Jurkat, Clone E6-1 (cell line): ENCODE measurements around the gene SEC14L6. TPM values are rescaled to one million over a fixed set of nuclear protein-coding genes. Genes with fewer than 3 reads are reported as not detected.
A peak's percentile ranks its signal among the peaks of the same experiment; 100 is the strongest.
"Not testable (repeated sequence)": the region's sequence is repeated elsewhere in the genome, so short reads cannot be mapped to it uniquely, and the experiment has no call there.

Experiments used
- DNase-seq: peaks from one replicate; pipeline ENCODE4 v3.0.0-alpha.2; 2011; ENCODE audit warnings: low read depth, low spot score
- H3K4me3 ChIP-seq: 2 replicates; pipeline ENCODE4 v1.5.1; 2011; ENCODE audit warnings: mild to moderate bottlenecking, low read length, control low read depth, moderate library complexity
- polyA plus RNA-seq: library from polyadenylated mRNA; unstranded; fragments of >200 nt; gene quantifications from one replicate; pipeline ENCODE4 v1.2.1, GENCODE V29; 2012; ENCODE audit warnings: missing spikeins; ENCODE audit not compliant: insufficient read length, insufficient read depth

Gene SEC14L6
- not detected for polyA plus RNA-seq

- no peak for DNase-seq
- no peak within 1 kb of the TSS for H3K4me3 ChIP-seq
These were observed at the start of gene SEC14L6 for GRCh38 chr22:30546616-30547015. TSS of gene SEC14L6 (minus strand) at chr22:30546741. CDS start at chr22:30546682, 59 bp downstream.

DNA sequence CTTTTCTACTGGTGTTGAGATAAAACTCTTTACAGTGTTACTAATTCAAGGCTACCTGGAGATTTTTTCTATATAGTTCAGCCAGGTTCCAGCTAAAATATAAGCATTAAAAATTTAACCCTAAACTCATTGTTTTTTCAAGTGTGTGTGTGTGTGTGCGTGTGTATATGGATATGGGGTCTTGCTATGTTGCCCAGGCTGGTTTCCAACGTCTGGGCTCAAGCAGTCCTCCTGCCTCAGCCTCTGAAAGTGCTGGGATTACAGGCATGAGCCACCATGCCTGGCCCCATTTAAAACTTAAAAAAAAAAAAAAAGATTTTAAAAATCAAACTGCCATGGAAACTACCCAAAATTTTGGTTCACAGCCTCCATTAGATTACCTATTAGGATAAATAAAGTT lies 49.7 kb upstream of the SEC14L6 start:
- no peak overlapping the region for H3K4me3 ChIP-seq
- no peak for DNase-seq

DNA sequence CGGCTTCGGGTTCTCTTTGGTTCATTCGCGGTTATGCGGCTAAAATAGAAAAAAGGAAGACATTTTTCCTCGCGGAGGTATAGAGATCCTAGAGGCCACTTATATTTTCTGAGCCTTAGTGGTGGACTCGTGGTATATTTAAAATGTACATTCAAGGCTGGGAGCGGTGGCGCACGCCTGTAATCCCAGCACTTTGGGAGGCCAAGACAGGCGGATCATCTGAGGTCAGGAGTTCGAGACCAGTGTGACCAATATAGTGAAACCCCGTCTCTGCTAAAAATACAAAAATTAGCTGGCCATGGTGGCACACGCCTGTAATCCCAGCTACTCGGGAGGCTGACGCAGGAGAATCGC lies 45.8 kb upstream of the SEC14L6 start:
- not testable (repeated sequence) for DNase-seq
- H3K4me3 ChIP-seq = peak overlapping the region; percentile 6; the same call in 1 of the 2 replicates

- H3K4me3 ChIP-seq = peak within 1 kb of the TSS; percentile 100
- peak; percentile 99 for DNase-seq
These were observed 45.2 kb upstream of the SEC14L6 start, which contains the start of gene PES1 for GRCh38 chr22:30591588-30592359. TSS of gene PES1 (minus strand) at chr22:30591910. CDS start at chr22:30591833, 77 bp downstream.

DNA sequence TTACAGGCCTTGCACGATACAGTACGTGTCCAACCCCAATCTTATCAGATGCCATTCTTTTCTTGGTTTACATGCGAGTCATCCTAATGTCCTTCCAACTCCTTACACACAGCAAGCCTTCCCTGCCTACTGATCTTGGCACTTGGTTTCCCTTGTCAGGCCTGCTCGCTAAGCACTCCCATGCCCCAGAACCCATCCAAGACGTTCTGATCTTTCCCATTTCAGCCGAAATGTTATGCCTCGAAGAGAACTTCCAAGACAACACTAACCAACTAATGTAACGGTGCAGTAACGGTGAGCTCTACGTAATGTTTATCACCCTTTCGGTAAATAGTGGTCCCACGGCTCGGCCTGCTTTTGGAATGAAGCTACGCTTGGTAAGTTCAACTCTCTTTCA lies 44.6 kb upstream of the SEC14L6 start:
- DNase-seq = no peak
- peak overlapping the region; percentile 100 for H3K4me3 ChIP-seq

DNA sequence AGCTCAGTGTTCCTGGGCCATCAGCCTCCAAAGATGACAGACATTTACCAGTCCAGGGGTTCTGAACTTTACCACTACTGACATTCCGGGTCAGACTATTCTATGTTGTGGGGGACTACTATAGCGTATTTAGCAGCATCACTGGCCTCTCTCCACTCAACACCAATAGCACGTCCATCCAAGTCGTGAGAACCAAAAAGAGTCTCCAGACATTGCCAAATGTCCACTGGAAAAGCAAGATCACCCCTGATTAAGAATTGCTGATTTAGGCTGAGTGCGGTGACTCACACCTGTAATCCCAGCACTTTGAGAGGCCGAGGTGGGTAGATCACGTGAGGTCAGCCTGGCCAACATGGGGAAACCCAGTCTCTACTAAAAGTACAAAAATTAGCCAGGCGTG lies 39.9 kb upstream of the SEC14L6 start:
- no peak overlapping the region for H3K4me3 ChIP-seq
- DNase-seq = no peak

- no peak overlapping the region for H3K4me3 ChIP-seq
- no peak for DNase-seq
These were observed 37.9 kb upstream of the SEC14L6 start for GRCh38 chr22:30584441-30584840.

GRCh38 chr22:30582788-30583545 lies 36.4 kb upstream of the SEC14L6 start:
- no peak for DNase-seq
- H3K4me3 ChIP-seq = no peak overlapping the region

GRCh38 chr22:30582051-30582450 lies 35.5 kb upstream of the SEC14L6 start:
- H3K4me3 ChIP-seq = no peak overlapping the region
- no peak for DNase-seq

GRCh38 chr22:30580896-30581295 lies 34.4 kb upstream of the SEC14L6 start:
- H3K4me3 ChIP-seq = no peak overlapping the region
- DNase-seq = no peak

- no peak for DNase-seq
- no peak overlapping the region for H3K4me3 ChIP-seq
These were observed 31.9 kb upstream of the SEC14L6 start for GRCh38 chr22:30578481-30578880.

DNA sequence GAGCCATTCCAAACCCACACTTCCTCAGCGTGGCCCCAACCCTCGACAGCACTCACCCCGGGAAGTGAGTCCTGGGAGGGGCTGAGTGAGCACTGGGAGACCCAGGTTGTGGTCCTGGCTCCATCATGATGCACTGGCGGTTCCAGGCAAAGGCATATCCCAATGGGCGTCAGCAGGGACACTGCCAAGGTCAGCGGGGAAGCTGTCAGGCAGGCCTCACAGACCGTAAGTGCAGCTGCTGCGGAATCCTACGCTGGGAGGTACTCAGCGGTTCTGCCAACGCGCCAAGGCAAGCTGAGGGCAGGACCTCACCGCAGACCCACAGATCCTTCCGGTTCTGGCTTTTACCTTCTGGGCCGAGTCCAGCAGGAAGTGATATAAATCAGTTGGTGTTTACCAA lies 29.3 kb upstream of the SEC14L6 start:
- no peak overlapping the region for H3K4me3 ChIP-seq
- DNase-seq = no peak

GRCh38 chr22:30574997-30575671 lies 28.6 kb upstream of the SEC14L6 start:
- H3K4me3 ChIP-seq = no peak overlapping the region
- no peak for DNase-seq

GRCh38 chr22:30574095-30574981 lies 27.8 kb upstream of the SEC14L6 start, which contains the start of gene GAL3ST1:
TSS of gene GAL3ST1 (minus strand) at chr22:30574665. CDS start at chr22:30557392, 17,273 bp downstream.
- DNase-seq = no peak
- H3K4me3 ChIP-seq = no peak within 1 kb of the TSS

DNA sequence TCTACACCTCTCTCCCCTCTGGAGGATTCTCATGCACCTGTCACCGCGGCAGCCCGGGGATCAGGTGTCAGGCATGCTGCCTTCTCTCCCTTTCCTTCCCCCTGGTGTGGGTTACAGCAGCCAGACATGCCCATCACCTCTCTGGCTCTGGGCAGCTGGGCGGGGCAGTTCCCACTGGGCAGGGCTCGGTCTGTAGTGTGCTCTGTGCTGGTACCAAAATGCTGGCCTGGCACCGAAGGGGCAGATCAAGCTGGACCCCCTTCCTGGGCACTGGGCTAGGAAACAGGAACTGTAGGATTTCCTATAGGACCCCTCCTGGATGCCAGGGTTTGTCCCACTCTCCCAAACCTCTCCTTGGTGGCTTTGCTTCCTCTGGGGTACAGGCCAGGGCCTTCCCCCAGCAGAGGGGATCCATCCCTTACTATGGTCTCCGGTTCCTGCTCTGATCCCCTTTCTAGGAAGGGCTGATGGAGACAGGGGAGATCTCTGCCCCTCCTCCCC lies 27.1 kb upstream of the SEC14L6 start:
- H3K4me3 ChIP-seq = no peak overlapping the region
- no peak for DNase-seq

DNA sequence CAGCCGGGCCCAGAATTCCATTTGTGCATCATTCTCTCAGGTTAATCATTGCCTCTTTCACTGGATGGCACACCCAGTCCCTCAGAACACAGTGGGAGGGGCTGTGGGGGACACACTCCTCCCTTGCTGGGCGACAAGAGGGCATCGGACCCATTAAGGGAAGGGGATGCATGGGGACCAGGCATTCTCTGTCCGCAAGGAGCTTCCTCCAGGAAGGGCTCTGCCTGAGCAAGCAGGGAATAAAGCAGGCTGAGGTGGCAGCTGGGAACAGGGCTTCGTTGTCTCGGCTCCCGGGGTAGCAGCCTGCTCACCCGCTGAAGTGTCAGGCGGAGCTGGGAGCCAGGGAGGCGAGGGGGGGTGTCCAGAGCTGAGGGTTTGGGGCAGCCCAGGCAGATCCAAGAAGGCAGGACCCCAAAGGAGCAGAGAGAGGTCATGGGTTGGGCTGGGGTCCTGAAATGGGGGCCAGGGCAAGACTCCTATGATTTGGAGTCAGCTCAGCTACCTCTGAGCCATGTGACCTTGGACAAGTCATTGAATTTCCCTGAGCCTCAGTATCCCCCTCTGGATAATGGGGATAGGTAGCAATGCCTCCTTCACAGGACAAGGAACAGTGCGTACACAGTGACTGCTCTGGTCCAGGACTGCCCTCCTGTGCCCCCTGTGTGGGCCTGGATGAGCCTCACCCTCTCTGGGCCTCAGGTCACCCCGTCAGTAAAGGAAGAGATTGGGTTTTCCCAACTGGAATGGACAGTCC lies 26.5 kb upstream of the SEC14L6 start:
- no peak overlapping the region for H3K4me3 ChIP-seq
- DNase-seq = no peak

GRCh38 chr22:30572210-30572609 lies 25.7 kb upstream of the SEC14L6 start:
- no peak for DNase-seq
- H3K4me3 ChIP-seq = no peak overlapping the region

- no peak for DNase-seq
These were observed 23.2 kb upstream of the SEC14L6 start for GRCh38 chr22:30569674-30570202.

More at GRCh38 chr22:30569674-30570202, 23.2 kb upstream of the SEC14L6 start:
- H3K4me3 ChIP-seq = no peak overlapping the region
